Subcutaneous adipose tissue (tissue), 4 donors: ENCODE measurements around the gene EVA1A. TPM values are rescaled to one million over a fixed set of nuclear protein-coding genes. Genes with fewer than 3 reads are reported as not detected.

ENCODE experiments used
- CTCF ChIP-seq: fragments of 450-650 bp; IDR thresholded peaks from one replicate; pipeline ENCODE4 v1.5.1; 2016; ENCODE audit warnings: low read depth, mild to moderate bottlenecking, control low read depth, antibody characterized with exemption, moderate library complexity
- total RNA-seq, 4 donors: library from RNA; depleted of rRNA; stranded (reverse); fragments of >200 nt; gene quantifications; one replicate each; pipeline ENCODE4 v1.1.0, GENCODE V29; 2016

Gene EVA1A
- total RNA-seq, 4 donors from 2014 or later: 0.33 to 1.9 TPM; not detected in 2

- no peak for TF ChIP-seq CTCF
Observed at GRCh38 chr2:75482398-75482797, 78.3 kb downstream of the EVA1A start.

GRCh38 chr2:75480971-75481836, 79.5 kb downstream of the EVA1A start:
- TF ChIP-seq CTCF: no peak

- no peak for TF ChIP-seq CTCF
Observed at GRCh38 chr2:75476761-75477160, 84.0 kb downstream of the EVA1A start.

- no peak for TF ChIP-seq CTCF
Observed at GRCh38 chr2:75475976-75476375, 84.8 kb downstream of the EVA1A start.

- no peak for TF ChIP-seq CTCF
Observed at GRCh38 chr2:75475049-75475448, 85.7 kb downstream of the EVA1A start.

GRCh38 chr2:75474115-75474514, 86.6 kb downstream of the EVA1A start:
- no peak for TF ChIP-seq CTCF

GRCh38 chr2:75466708-75467311, 93.9 kb downstream of the EVA1A start:
- no peak for TF ChIP-seq CTCF
